HepG2 (cell line): Measurements from ENCODE around the gene SLC9A5. TPM values are rescaled to one million over a fixed set of nuclear protein-coding genes. Genes with fewer than 3 reads are reported as not detected.

Source experiments
- ARNT2 ChIP-seq: sonication (generic); formaldehyde crosslinking; IDR thresholded peaks from 2 replicates; pipeline ENCODE4 v1.8.0; 2022; ENCODE audit warnings: mild to moderate bottlenecking, low read depth, missing genetic modification reagents, moderate library complexity
- ATF2 ChIP-seq: sonication (generic); formaldehyde crosslinking; IDR thresholded peaks from 2 replicates; pipeline ENCODE4 v1.4.0; 2020; ENCODE audit warnings: missing genetic modification reagents
- CHCHD3 ChIP-seq: sonication (generic); formaldehyde crosslinking; IDR thresholded peaks from 2 replicates; pipeline ENCODE4 v1.8.0; 2022; ENCODE audit warnings: mild to moderate bottlenecking, missing genetic modification reagents, moderate library complexity
- ERF ChIP-seq: IDR thresholded peaks from 2 replicates; pipeline ENCODE4 v1.6.1; 2018; ENCODE audit warnings: missing biosample characterization, missing genetic modification reagents
- FOSL1 ChIP-seq: sonication (generic); formaldehyde crosslinking; IDR thresholded peaks from 2 replicates; pipeline ENCODE4 v1.9.0; 2021; ENCODE audit warnings: missing genetic modification reagents, borderline replicate concordance
- FOXA3 ChIP-seq: IDR thresholded peaks from 2 replicates; pipeline ENCODE4 v1.6.1; 2016; ENCODE audit warnings: missing genetic modification reagents, missing compliant biosample characterization
- GLI4 ChIP-seq: sonication (generic); formaldehyde crosslinking; IDR thresholded peaks from 2 replicates; pipeline ENCODE4 v1.5.1; 2020; ENCODE audit warnings: missing genetic modification reagents, mild to moderate bottlenecking, moderate library complexity, borderline replicate concordance
- HNRNPK ChIP-seq: fragments of 200-400 bp; formaldehyde crosslinking; IDR thresholded peaks from 2 replicates; pipeline ENCODE4 v1.6.1; 2018; ENCODE audit warnings: low read length, low read depth, moderate library complexity, mild to moderate bottlenecking; ENCODE audit not compliant: poor library complexity, severe bottlenecking
- KLF9 ChIP-seq: IDR thresholded peaks from 2 replicates; pipeline ENCODE4 v1.6.1; 2016; ENCODE audit warnings: low read depth
- MED13 ChIP-seq: sonication (generic); formaldehyde crosslinking; IDR thresholded peaks from 2 replicates; pipeline ENCODE4 v1.5.0; 2020; ENCODE audit warnings: missing genetic modification reagents
- MXD4 ChIP-seq: IDR thresholded peaks from 2 replicates; pipeline ENCODE4 v1.6.1; 2016; ENCODE audit warnings: mild to moderate bottlenecking, missing biosample characterization, missing genetic modification reagents
- NCOR1 ChIP-seq: fragments of 200-600 bp; sonication (generic); IDR thresholded peaks from 2 replicates; pipeline ENCODE4 v1.7.0; 2017; ENCODE audit warnings: antibody characterized with exemption, low read length, borderline replicate concordance
- PHB2 ChIP-seq: fragments of 450-650 bp; IDR thresholded peaks from 2 replicates; pipeline ENCODE4 v1.6.1; 2018; ENCODE audit not compliant: partially characterized antibody
- SKIL ChIP-seq: sonication (generic); formaldehyde crosslinking; IDR thresholded peaks from 2 replicates; pipeline ENCODE4 v1.8.0; 2022; ENCODE audit warnings: missing genetic modification reagents, mild to moderate bottlenecking, moderate library complexity, borderline replicate concordance
- SSRP1 ChIP-seq: IDR thresholded peaks from 2 replicates; pipeline ENCODE4 v1.6.1; 2016; ENCODE audit warnings: control low read depth
- SYNCRIP ChIP-seq: fragments of 200-400 bp; formaldehyde crosslinking; IDR thresholded peaks from 2 replicates; pipeline ENCODE4 v1.6.1; 2018; ENCODE audit warnings: mild to moderate bottlenecking, low read depth, low read length; ENCODE audit not compliant: insufficient read depth
- TFAP4 ChIP-seq: sonication (generic); IDR thresholded peaks from 2 replicates; pipeline ENCODE4 v1.6.1; 2016; ENCODE audit warnings: low read depth, borderline replicate concordance
- ZMYM3 ChIP-seq: sonication (generic); formaldehyde crosslinking; IDR thresholded peaks from 2 replicates; pipeline ENCODE4 v1.5.1; 2020; ENCODE audit warnings: mild to moderate bottlenecking, missing genetic modification reagents
- ZNF530 ChIP-seq: sonication (generic); formaldehyde crosslinking; IDR thresholded peaks from 2 replicates; pipeline ENCODE4 v1.5.0; 2020; ENCODE audit warnings: low read depth, mild to moderate bottlenecking, missing genetic modification reagents
- ZNF724P ChIP-seq: sonication (generic); formaldehyde crosslinking; IDR thresholded peaks from 2 replicates; pipeline ENCODE4 v1.8.0; 2022; ENCODE audit warnings: missing genetic modification reagents, borderline replicate concordance
- ZNF749 ChIP-seq: sonication (generic); formaldehyde crosslinking; IDR thresholded peaks from 2 replicates; pipeline ENCODE4 v1.8.0; 2022; ENCODE audit warnings: mild to moderate bottlenecking, missing genetic modification reagents, moderate library complexity, borderline replicate concordance
- ZNF770 ChIP-seq: sonication (generic); formaldehyde crosslinking; IDR thresholded peaks from 2 replicates; pipeline ENCODE4 v1.5.0; 2020; ENCODE audit warnings: mild to moderate bottlenecking, missing genetic modification reagents
- ZZZ3 ChIP-seq: sonication (generic); formaldehyde crosslinking; IDR thresholded peaks from 2 replicates; pipeline ENCODE4 v1.4.0; 2020; ENCODE audit warnings: missing genetic modification reagents, mild to moderate bottlenecking, borderline replicate concordance
- polyA plus RNA-seq, 8 experiments: library from polyadenylated mRNA; depleted of rRNA in 3 of 8; stranded (reverse) in 7 of 8; unstranded in 1 of 8; fragments of >200 nt; fragmentation: Illumina TruSeq in 4 of 8; extraction: Trizol in 4 of 8; gene quantifications; 2 replicates each; pipeline versions ENCODE4 v1.2.1 to v1.2.3, GENCODE V29; 2011 to 2016; ENCODE audit warnings: low read depth in 4 of 8, missing spikeins in 1 of 8, mixed read lengths in 1 of 8; ENCODE audit not compliant: insufficient read depth in 1 of 8
- total RNA-seq, 5 experiments: library from RNA; depleted of rRNA; stranded (reverse); fragments of >200 nt; fragmentation: Illumina TruSeq; extraction: Trizol; gene quantifications; 2 replicates each; pipeline ENCODE4 v1.2.3, GENCODE V29; 2016; ENCODE audit warnings: low read depth in 1 of 5

Gene SLC9A5
- total and polyA plus RNA-seq, 2 of the 13 experiments (the other 11 are each of a cell fraction or from before 2014, with no cell fraction given): 0.58 to 1.4 TPM

- TF ChIP-seq SYNCRIP (no peak), SSRP1 (CRISPR knock-in tag) (no peak), ARNT2 (CRISPR knock-in tag) (peak; percentile 59; the same call in 1 of the 2 replicates), ZZZ3 (CRISPR knock-in tag) (no peak; the same call in 1 of the 2 replicates), ZNF770 (CRISPR knock-in tag) (no peak), CHCHD3 (CRISPR knock-in tag) (no peak; the same call in 1 of the 2 replicates), ZNF724P (CRISPR knock-in tag) (no peak), ZNF530 (no peak), TFAP4 (peak; percentile 54; the same call in 1 of the 2 replicates), ERF (CRISPR knock-in tag) (no peak; the same call in none of the 2 replicates), SKIL (CRISPR knock-in tag) (peak; percentile 52; the same call in 1 of the 2 replicates), PHB2 (no peak), ATF2 (CRISPR knock-in tag) (0 out of 2 replicates have a peak, but pooled peaks have one; percentile 31), KLF9 (CRISPR knock-in tag) (peak; percentile 90; the same call in 1 of the 2 replicates), NCOR1 (no peak), GLI4 (CRISPR knock-in tag) (0 out of 2 replicates have a peak, but pooled peaks have one; percentile 8), MXD4 (peak; percentile 86), FOXA3 (CRISPR knock-in tag) (no peak), ZMYM3 (CRISPR knock-in tag) (no peak), FOSL1 (CRISPR knock-in tag) (no peak), HNRNPK (peak; percentile 58), MED13 (CRISPR knock-in tag) (0 out of 2 replicates have a peak, but pooled peaks have one; percentile 31), ZNF749 (CRISPR knock-in tag) (peak; percentile 84; the same call in 1 of the 2 replicates)
Measured at GRCh38 chr16:67247192-67248072, 1.3 kb upstream of the SLC9A5 start, which contains the start of gene FHOD1 (continued).
